Lower leg skin (tissue), 4 donors: ENCODE data around the gene ACAA1. TPM values are rescaled to one million over a fixed set of nuclear protein-coding genes. Genes with fewer than 3 reads are reported as not detected.

ENCODE experiments used
- DNase-seq, 2 donors: peaks; one replicate each; pipeline ENCODE4 v3.0.0-alpha.2; 2019; ENCODE audit warnings: low spot score in 2 of 2
- H3K4me3 ChIP-seq: fragments of 200-600 bp; sonication (generic); 2 replicates; pipeline ENCODE4 v1.5.1; 2017; ENCODE audit warnings: mild to moderate bottlenecking, low read depth; ENCODE audit not compliant: poor library complexity, severe bottlenecking
- POLR2A ChIP-seq, 2 donors: fragments of 450-650 bp; IDR thresholded peaks; one replicate each; pipeline ENCODE4 v1.6.1; 2016 to 2017; ENCODE audit warnings: antibody characterized with exemption in 2 of 2, mild to moderate bottlenecking in 1 of 2, moderate library complexity in 1 of 2
- WGBS, 2 donors: methylation state at CpG; one replicate each; pipeline ENCODE4 v1.1.5; 2018; 5-methylcytosine and 5-hydroxymethylcytosine counted together
- intact Hi-C: fragments of 100-400 bp; cut with DNase I; formaldehyde crosslinking; loops from one replicate; pipeline ENCODE4 v1.15.0; 2023; ENCODE audit warnings: low total_unique reads
- total RNA-seq, 4 donors: library from RNA; depleted of rRNA; stranded (reverse); fragments of >200 nt; gene quantifications; one replicate each; pipeline ENCODE4 v1.1.0, GENCODE V29; 2016
- TF ChIP-seq, protein P1 (sequence below), 3 donors: fragments of 450-650 bp; IDR thresholded peaks; one replicate each; pipeline ENCODE4 v1.5.1; 2016; ENCODE audit warnings: antibody characterized with exemption in 3 of 3, mild to moderate bottlenecking in 3 of 3, moderate library complexity in 2 of 3

The ACAA1 gene
- total RNA-seq, 4 donors from 2014 or later, result 28.1 to 50.1 (median 40.2) TPM

DNA sequence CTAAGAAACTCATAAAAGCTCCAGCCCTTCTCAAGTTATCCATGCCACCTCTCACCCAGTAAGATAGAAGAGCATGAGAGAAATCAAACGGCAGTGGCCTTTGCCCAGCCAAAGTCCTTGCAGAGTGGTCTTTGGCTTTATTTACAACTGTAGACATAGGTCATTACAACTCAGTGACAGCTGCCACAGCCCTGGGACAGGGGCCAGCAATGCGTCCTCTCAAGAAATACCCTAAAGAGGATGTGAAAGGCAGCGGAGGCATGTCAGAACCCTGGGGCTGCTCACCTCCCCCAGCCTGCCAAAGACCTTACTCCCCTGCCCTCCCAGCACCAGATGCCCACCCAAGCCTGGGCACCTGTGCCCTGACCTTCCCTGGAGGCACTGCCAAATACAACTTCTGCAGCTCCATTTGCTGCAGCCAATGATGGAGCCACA lies 6.3 kb downstream of the ACAA1 start:
- H3K4me3 ChIP-seq, result no peak overlapping the region
- TF ChIP-seq, protein P1, sequence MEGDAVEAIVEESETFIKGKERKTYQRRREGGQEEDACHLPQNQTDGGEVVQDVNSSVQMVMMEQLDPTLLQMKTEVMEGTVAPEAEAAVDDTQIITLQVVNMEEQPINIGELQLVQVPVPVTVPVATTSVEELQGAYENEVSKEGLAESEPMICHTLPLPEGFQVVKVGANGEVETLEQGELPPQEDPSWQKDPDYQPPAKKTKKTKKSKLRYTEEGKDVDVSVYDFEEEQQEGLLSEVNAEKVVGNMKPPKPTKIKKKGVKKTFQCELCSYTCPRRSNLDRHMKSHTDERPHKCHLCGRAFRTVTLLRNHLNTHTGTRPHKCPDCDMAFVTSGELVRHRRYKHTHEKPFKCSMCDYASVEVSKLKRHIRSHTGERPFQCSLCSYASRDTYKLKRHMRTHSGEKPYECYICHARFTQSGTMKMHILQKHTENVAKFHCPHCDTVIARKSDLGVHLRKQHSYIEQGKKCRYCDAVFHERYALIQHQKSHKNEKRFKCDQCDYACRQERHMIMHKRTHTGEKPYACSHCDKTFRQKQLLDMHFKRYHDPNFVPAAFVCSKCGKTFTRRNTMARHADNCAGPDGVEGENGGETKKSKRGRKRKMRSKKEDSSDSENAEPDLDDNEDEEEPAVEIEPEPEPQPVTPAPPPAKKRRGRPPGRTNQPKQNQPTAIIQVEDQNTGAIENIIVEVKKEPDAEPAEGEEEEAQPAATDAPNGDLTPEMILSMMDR (IDR thresholded peaks at IDR 0.05), result no peak
- no peak for TF ChIP-seq POLR2A (IDR thresholded peaks at IDR 0.05)
- WGBS, 2 donors, result 71 to 97% methylated on average over 3 of the region's 3 CpGs
- DNase-seq, result peak in 1 of 2 donors; percentile 48
- intact Hi-C loops, result no loop called here

DNA sequence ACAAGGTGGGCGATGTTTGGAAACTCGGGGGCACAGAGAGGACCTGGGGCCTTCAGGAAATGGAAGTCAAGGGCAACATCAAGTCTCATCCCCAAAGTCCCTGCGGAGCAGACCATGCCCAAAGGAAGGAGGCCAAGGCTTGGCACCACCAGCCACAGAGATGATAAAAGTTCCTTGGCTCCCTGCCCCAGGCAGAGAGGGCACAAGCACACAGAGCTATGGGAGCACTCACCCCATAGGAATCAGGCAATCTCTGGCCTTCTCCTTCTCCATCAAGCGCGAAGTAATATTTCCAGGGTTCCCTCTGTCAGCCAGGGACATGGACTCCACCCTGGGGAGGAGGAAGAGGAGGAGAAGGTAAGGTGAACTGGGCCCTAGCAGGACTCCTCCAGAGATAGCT lies 7.9 kb downstream of the ACAA1 start:
- TF ChIP-seq, protein P1 (IDR thresholded peaks at IDR 0.05), result no peak
- DNase-seq, result peak in 1 of 2 donors; percentile 78
- no peak overlapping the region for H3K4me3 ChIP-seq
- intact Hi-C loops, result no loop called here
- WGBS, 2 donors, result 96 to 97% methylated on average over 5 of the region's 5 CpGs

DNA sequence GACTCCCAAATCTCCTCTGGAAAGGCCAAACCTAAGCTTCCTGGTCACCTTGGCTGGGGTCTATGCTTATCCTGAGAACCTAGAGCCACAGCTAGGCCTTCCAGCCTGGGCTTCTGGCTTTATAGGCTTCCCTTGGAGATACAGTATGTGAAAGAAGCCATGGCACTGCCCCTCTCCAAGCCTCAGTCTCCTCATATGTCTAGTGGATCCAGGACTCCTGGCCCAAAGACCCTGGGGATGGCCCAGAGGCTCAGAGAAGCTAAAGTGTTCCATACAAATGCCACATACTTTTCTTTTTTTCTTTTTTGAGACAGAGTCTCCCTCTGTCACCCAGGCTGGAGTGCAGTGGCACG lies 8.6 kb downstream of the ACAA1 start:
- H3K4me3 ChIP-seq, result no peak overlapping the region
- intact Hi-C loops, result no loop called here
- peak in 1 of 2 donors; percentile 75 for DNase-seq
- TF ChIP-seq, protein P1 (IDR thresholded peaks at IDR 0.05), result no peak
- no peak for TF ChIP-seq POLR2A (IDR thresholded peaks at IDR 0.05)
- whole genome bisulfite sequencing, 2 donors, result 95 to 100% methylated on average over 1 of the region's 1 CpG

DNA sequence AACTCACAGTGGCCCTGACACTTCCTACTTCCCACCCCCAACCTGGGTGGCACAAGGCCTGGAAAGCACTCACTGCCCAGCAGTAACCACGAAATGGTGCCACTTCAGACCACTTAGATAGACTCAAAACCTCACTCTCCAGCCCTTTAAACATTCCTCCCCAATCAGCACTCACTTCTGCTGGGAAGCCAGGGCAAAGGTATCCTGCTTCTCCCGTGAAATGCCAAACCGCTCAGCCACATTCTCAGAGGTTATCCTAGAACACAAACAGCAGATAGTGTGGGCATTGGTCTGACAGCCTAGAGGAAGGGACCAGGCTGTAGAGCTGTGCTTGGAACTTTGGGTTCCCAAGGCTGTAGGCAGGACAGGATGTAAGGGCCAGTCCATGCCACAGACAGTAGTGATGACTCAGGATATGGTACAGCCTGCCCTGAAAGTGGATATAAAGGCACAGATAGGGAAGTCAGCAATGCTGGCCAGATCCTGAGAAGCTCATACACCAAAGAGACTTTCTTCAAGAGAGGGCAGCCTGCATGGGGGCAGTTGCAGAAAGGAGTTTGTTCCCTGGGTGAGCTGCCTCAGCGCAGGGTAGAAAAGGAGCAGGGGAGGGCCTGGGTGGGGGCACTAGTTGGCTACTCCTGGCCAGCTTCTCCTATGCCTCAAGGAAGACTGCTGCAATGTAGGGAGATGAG lies 9.2 kb downstream of the ACAA1 start:
- WGBS, 2 donors, result 88 to 97% methylated on average over 4 of the region's 4 CpGs
- intact Hi-C loops, result no loop called here

DNA sequence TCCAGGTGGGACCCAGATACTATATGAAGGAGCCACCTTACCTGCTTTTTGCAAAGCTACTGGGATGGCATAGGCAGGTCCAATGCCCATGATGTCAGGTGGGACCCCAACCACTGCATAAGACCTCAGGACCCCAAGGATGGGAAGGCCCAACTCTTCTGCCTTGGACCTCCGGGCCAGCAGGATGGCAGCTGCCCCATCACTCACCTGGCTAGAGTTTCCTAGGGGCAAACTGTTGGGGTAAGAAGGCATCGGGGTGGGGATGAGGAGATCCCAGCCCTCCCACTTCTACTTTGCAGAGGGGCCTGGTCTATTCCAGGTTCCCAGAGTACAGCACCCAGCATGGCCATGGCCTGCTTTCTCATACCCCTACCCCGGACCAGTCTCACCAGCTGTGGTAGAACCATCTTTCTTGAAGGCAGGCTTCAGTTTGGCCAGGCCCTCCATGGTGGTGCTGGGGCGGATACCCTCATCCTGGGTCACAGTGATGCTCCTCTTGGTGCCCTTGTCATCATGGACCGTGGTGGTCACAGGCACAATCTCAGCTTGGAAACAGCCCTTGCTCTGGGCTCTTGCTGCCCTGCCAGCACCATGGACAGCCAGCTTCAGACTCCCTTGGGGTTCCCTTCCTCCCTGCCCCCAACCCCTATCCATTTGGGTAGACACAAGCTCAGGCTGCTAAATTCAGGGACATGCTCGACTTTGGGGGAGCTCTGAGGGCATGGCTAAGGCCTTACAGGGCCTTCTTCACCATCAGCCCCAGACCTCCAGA lies 10.6 kb downstream of the ACAA1 start:
- DNase-seq, result peak in 1 of 2 donors; percentile 53
- 93 to 97% methylated on average over 6 of the region's 6 CpGs for WGBS, 2 donors
- intact Hi-C loops, result no loop called here
- TF ChIP-seq, protein P1 (IDR thresholded peaks at IDR 0.05), result no peak
- no peak for TF ChIP-seq POLR2A (IDR thresholded peaks at IDR 0.05)
- H3K4me3 ChIP-seq, result no peak overlapping the region

More for the DNA sequence above, 9.2 kb downstream of the ACAA1 start:
- no peak for TF ChIP-seq POLR2A (IDR thresholded peaks at IDR 0.05)
- TF ChIP-seq, protein P1 (IDR thresholded peaks at IDR 0.05), result no peak
- DNase-seq, result peak in 1 of 2 donors; percentile 74
- no peak overlapping the region for H3K4me3 ChIP-seq
